HG03060 (cell line): ENCODE results near the gene ZNF205.
A peak's percentile ranks its signal among the peaks of the same experiment; 100 is the strongest.
"Not testable (repeated sequence)": the region's sequence is repeated elsewhere in the genome, so short reads cannot be mapped to it uniquely, and the experiment has no call there.

ENCODE experiments used
- ATAC-seq: cut with Tn5 transposase; IDR thresholded peaks from one replicate; pipeline ENCODE4 v1.9.1; 2021; ENCODE audit warnings: low read depth, moderate number of reproducible peaks; ENCODE audit not compliant: unreplicated experiment

ZNF205 gene

GRCh38 chr16:3129137-3130131 lies 17.0 kb downstream of the ZNF205 start:
- no peak for ATAC-seq

GRCh38 chr16:3131755-3132377 lies 19.5 kb downstream of the ZNF205 start:
- no peak for ATAC-seq

- no peak for ATAC-seq
Measured at GRCh38 chr16:3133844-3134243, 21.5 kb downstream of the ZNF205 start.

GRCh38 chr16:3134338-3135125 lies 22.1 kb downstream of the ZNF205 start, which contains the start of gene ZNF213:
Gene ZNF213 (plus strand): TSS chr16:3135029. CDS start chr16:3137281, 2,252 bp downstream.
- ATAC-seq, result peak; percentile 88

GRCh38 chr16:3135126-3135715 lies 22.8 kb downstream of the ZNF205 start:
- peak; percentile 14 for ATAC-seq

GRCh38 chr16:3137267-3137666 lies 24.9 kb downstream of the ZNF205 start:
- ATAC-seq, result no peak

- no peak for ATAC-seq
Measured at GRCh38 chr16:3138342-3138741, 26.0 kb downstream of the ZNF205 start.

- no peak for ATAC-seq
Measured at GRCh38 chr16:3138823-3139426, 26.5 kb downstream of the ZNF205 start.

GRCh38 chr16:3139561-3139960 lies 27.2 kb downstream of the ZNF205 start:
- not testable (repeated sequence) for ATAC-seq

- ATAC-seq, result no peak
Measured at GRCh38 chr16:3140603-3141427, 28.4 kb downstream of the ZNF205 start.

- no peak for ATAC-seq
Measured at GRCh38 chr16:3141781-3142311, 29.5 kb downstream of the ZNF205 start.

GRCh38 chr16:3142327-3142726 lies 29.9 kb downstream of the ZNF205 start:
- ATAC-seq, result no peak

- ATAC-seq, result no peak
Measured at GRCh38 chr16:3142770-3143169, 30.4 kb downstream of the ZNF205 start.

- ATAC-seq, result no peak
Measured at GRCh38 chr16:3143189-3143588, 30.8 kb downstream of the ZNF205 start.

GRCh38 chr16:3143598-3144320 lies 31.4 kb downstream of the ZNF205 start:
- ATAC-seq, result no peak

GRCh38 chr16:3144321-3144983 lies 32.1 kb downstream of the ZNF205 start:
- no peak for ATAC-seq

GRCh38 chr16:3145151-3145550 lies 32.8 kb downstream of the ZNF205 start:
- ATAC-seq, result no peak

GRCh38 chr16:3145660-3146059 lies 33.3 kb downstream of the ZNF205 start:
- no peak for ATAC-seq
